NT2/D1 (cell line): ENCODE measurements around the gene ZMAT5.

Experiments
- SUZ12 ChIP-seq: IDR thresholded peaks from 2 replicates; pipeline ENCODE4 v1.6.1; 2011; ENCODE audit not compliant: insufficient read length, insufficient read depth; ENCODE audit errors: extremely low read depth
- YY1 ChIP-seq: IDR thresholded peaks from 2 replicates; pipeline ENCODE4 v1.6.1; 2011; ENCODE audit not compliant: insufficient read length, insufficient read depth
- ZNF274 ChIP-seq: IDR thresholded peaks from 2 replicates; pipeline ENCODE4 v1.6.1; 2011; ENCODE audit warnings: mild to moderate bottlenecking, low read depth, low read length

GRCh38 chr22:29707010-29707409, 59.8 kb downstream of the ZMAT5 start:
- no peak for TF ChIP-seq YY1
- no peak for TF ChIP-seq ZNF274
- TF ChIP-seq SUZ12, result no peak
